Spleen (tissue), 11 donors: Measurements from ENCODE around the gene GAS6. TPM values are rescaled to one million over a fixed set of nuclear protein-coding genes. Genes with fewer than 3 reads are reported as not detected.

ENCODE experiments used
- DNase-seq: peaks from one replicate; pipeline ENCODE4 v3.0.0-alpha.2; 2020
- H3K27ac ChIP-seq, 8 donors: fragments of 200-600 bp; sonication (generic) in 7 of 8; 1 replicate in 4 of 8; 2 replicates in 4 of 8; pipeline versions ENCODE4 v1.5.0 to v1.8.0; 2016 to 2021; ENCODE audit warnings: inconsistent platforms in 4 of 8, mild to moderate bottlenecking in 4 of 8, moderate library complexity in 1 of 8
- H3K27me3 ChIP-seq, 7 donors: fragments of 200-600 bp; sonication (generic) in 6 of 7; replicated peaks in 1 of 7; 1 replicate in 4 of 7; 2 replicates in 3 of 7; pipeline versions ENCODE4 v1.5.0 to v1.8.0; 2016 to 2021; ENCODE audit warnings: inconsistent platforms in 3 of 7, mild to moderate bottlenecking in 1 of 7
- H3K36me3 ChIP-seq, 6 donors: fragments of 200-600 bp; sonication (generic) in 5 of 6; 1 replicate in 4 of 6; 2 replicates in 2 of 6; pipeline versions ENCODE4 v1.5.0 to v1.8.0; 2016 to 2021; ENCODE audit warnings: inconsistent platforms in 2 of 6
- H3K4me1 ChIP-seq, 6 donors: fragments of 200-600 bp; sonication (generic) in 5 of 6; 1 replicate in 3 of 6; 2 replicates in 3 of 6; pipeline versions ENCODE4 v1.5.0 to v1.8.0; 2016 to 2021; ENCODE audit warnings: inconsistent platforms in 3 of 6
- H3K4me3 ChIP-seq, 8 donors: fragments of 200-600 bp; sonication (generic) in 7 of 8; 1 replicate in 4 of 8; 2 replicates in 4 of 8; pipeline versions ENCODE4 v1.5.0 to v1.8.0; 2016 to 2021; ENCODE audit warnings: inconsistent platforms in 4 of 8, mild to moderate bottlenecking in 4 of 8, moderate library complexity in 2 of 8
- H3K9me3 ChIP-seq, 8 donors: fragments of 200-600 bp; sonication (generic) in 7 of 8; 1 replicate in 4 of 8; 2 replicates in 4 of 8; pipeline versions ENCODE4 v1.5.0 to v1.8.0; 2016 to 2021; ENCODE audit warnings: inconsistent platforms in 4 of 8
- CTCF ChIP-seq, 11 experiments: fragments of 200-600 bp in 7 of 11; fragments of 450-650 bp in 4 of 11; sonication (generic) in 4 of 11; IDR thresholded peaks in 8 of 11; conservative IDR thresholded peaks in 3 of 11; 1 replicate in 7 of 11; 2 replicates in 4 of 11; pipeline versions ENCODE4 v1.4.0 to v1.8.0; 2016 to 2021; ENCODE audit warnings: antibody characterized with exemption in 11 of 11, inconsistent platforms in 4 of 11, mild to moderate bottlenecking in 1 of 11
- POLR2A ChIP-seq, 3 donors: fragments of 450-650 bp; IDR thresholded peaks; one replicate each; pipeline ENCODE4 v1.5.1; 2017; ENCODE audit warnings: antibody characterized with exemption in 3 of 3, mild to moderate bottlenecking in 1 of 3
- POLR2AphosphoS5 ChIP-seq, 3 donors: sonication (generic); formaldehyde crosslinking; IDR thresholded peaks; one replicate each; pipeline ENCODE4 v1.5.1; 2017; ENCODE audit warnings: antibody characterized with exemption in 3 of 3
- WGBS, 5 donors: extraction: QIAGEN DNeasy Blood & Tissue Kit in 3 of 5; methylation state at CpG; one replicate each; pipeline versions ENCODE4 v1.1.5 to v1.1.7; 2013 to 2018; 5-methylcytosine and 5-hydroxymethylcytosine counted together
- intact Hi-C: fragments of 100-400 bp; cut with DNase I; formaldehyde crosslinking; loops from one replicate; pipeline ENCODE4 v1.15.0; 2023; ENCODE audit warnings: low total_unique reads
- polyA plus RNA-seq, 3 donors: library from polyadenylated mRNA; stranded (reverse); fragments of 200-250 nt; gene quantifications; one replicate each; pipeline ENCODE4 v1.2.1, GENCODE V29; 2013
- total RNA-seq, 7 donors: library from RNA; depleted of rRNA in 3 of 7; stranded (reverse); fragments of >200 nt in 3 of 7; fragmentation: NEBNext Ultra II Directional in 4 of 7; extraction: Animal tissue kit (Norgen Biotek cat#: 25700) in 4 of 7; gene quantifications; one replicate each; pipeline versions ENCODE4 v1.1.0 to v1.2.1, GENCODE V29; 2016 to 2021
- donor health status: healthy with polysubstance abuse.
- donor health status: DM: no; HTN: no; CAD: no; lungs with moderate emphysema.
- donor health status: DM: no; HTN: no; CAD: no.
- donor health status: Bipolar disorder and iron deficiency.
- donor health status: healthy.
- donor health status: DM: no; HTN: no; CAD: no.
- donor health status: DM: yes; HTN: yes; CAD: no.

The GAS6 gene
- total and polyA plus RNA-seq, 10 donors: 16.7 to 54.5 (median 35.0) TPM

GRCh38 chr13:113855931-113856715 is 7.8 kb downstream of the GAS6 start:
- H3K27me3 ChIP-seq: peaks cover 0 to 42% (median 0%) of the 10 kb centered on the region in 7 donors
- H3K36me3 ChIP-seq: no peaks in the 10 kb centered on the region
- peak overlapping the region in 1 of 8 donors; percentile 4 for H3K27ac ChIP-seq
- no peak overlapping the region for H3K4me3 ChIP-seq
- intact Hi-C loops: no loop called here
- WGBS, 5 donors: 90 to 94% (median 91%) methylated on average over 22 to 25 of the region's 25 CpGs
- TF ChIP-seq POLR2A (IDR thresholded peaks at IDR 0.05): no peak
- TF ChIP-seq POLR2AphosphoS5 (IDR thresholded peaks at IDR 0.05): no peak
- no peak for DNase-seq
- H3K4me1 ChIP-seq: peaks cover 0 to 53% (median 21%) of the 10 kb centered on the region in 6 donors
- H3K9me3 ChIP-seq: no peaks in the 10 kb centered on the region

- Histone ChIP-seq H3K4me3 (no peak overlapping the region), H3K27ac (peak overlapping the region in 2 of 8 donors; percentile 8 to 27), H3K4me1 (peaks cover 0 to 47% (median 21%) of the 10 kb centered on the region in 6 donors), H3K27me3 (peaks cover 0 to 42% (median 0%) of the 10 kb centered on the region in 7 donors), H3K36me3 (no peaks in the 10 kb centered on the region), H3K9me3 (no peaks in the 10 kb centered on the region)
- 66 to 75% (median 71%) methylated on average over 24 to 33 of the region's 33 CpGs for WGBS, 5 donors
- intact Hi-C loops: no loop called here
- peak; percentile 71 for DNase-seq
- TF ChIP-seq CTCF (IDR thresholded peaks at IDR 0.05 in 8 of 11, conservative IDR thresholded peaks at IDR 0.05 in 3 of 11) (no peak), POLR2A (IDR thresholded peaks at IDR 0.05) (no peak), POLR2AphosphoS5 (IDR thresholded peaks at IDR 0.05) (no peak)
Measured at GRCh38 chr13:113855012-113855921, 8.6 kb downstream of the GAS6 start.

GRCh38 chr13:113854238-113855011 is 9.5 kb downstream of the GAS6 start:
- TF ChIP-seq POLR2A (IDR thresholded peaks at IDR 0.05) (no peak), POLR2AphosphoS5 (IDR thresholded peaks at IDR 0.05) (peak in 2 of 3 donors; percentile 47 to 55), CTCF (IDR thresholded peaks at IDR 0.05 in 8 of 11, conservative IDR thresholded peaks at IDR 0.05 in 3 of 11) (no peak)
- H3K36me3 ChIP-seq: no peaks in the 10 kb centered on the region
- H3K4me3 ChIP-seq: no peak overlapping the region
- H3K27me3 ChIP-seq: peaks cover 0 to 51% (median 0%) of the 10 kb centered on the region in 7 donors
- peak overlapping the region in 4 of 8 donors; percentile 1 to 27 (median 16) for H3K27ac ChIP-seq
- 21 to 48% (median 40%) methylated on average over 12 to 31 of the region's 31 CpGs for WGBS, 5 donors
- peaks cover 0 to 47% (median 21%) of the 10 kb centered on the region in 6 donors for H3K4me1 ChIP-seq
- H3K9me3 ChIP-seq: no peaks in the 10 kb centered on the region
- intact Hi-C loops: no loop called here
- peak; percentile 69 for DNase-seq
